HEK293 (cell line): Measurements from ENCODE around the gene ITGB1.

ENCODE experiments used
- CTCF ChIA-PET: fragments of 350-600 bp; formaldehyde crosslinking; extraction: SDS; loops from one replicate; lab custom pipeline; 2021; ENCODE audit warnings: antibody characterized with exemption; lab: Yijun Ruan, JAX
- POLR2A ChIA-PET: fragments of 300-600 bp; formaldehyde crosslinking; extraction: SDS; loops from one replicate; lab custom pipeline; 2020; ENCODE audit warnings: antibody characterized with exemption, inconsistent platforms; lab: Yijun Ruan, JAX
- H3K27ac ChIP-seq: fragments of 200-500 bp; sonication (Bioruptor generic); 2 replicates; pipeline ENCODE4 v1.5.1; 2014; ENCODE audit warnings: low read depth, low read length, control low read depth, inconsistent platforms; ENCODE audit errors: extremely low read depth
- H3K36me3 ChIP-seq, 2 experiments: fragments of 200-500 bp in 1 of 2; sonication (Bioruptor generic) in 1 of 2; 1 replicate in 1 of 2; 2 replicates in 1 of 2; pipeline ENCODE4 v1.5.1; 2014 to 2017; ENCODE audit warnings: inconsistent platforms in 2 of 2, low read length in 2 of 2; ENCODE audit not compliant: control insufficient read depth in 2 of 2, insufficient read depth in 1 of 2
- H3K4me1 ChIP-seq: fragments of 200-500 bp; sonication (Bioruptor generic); 2 replicates; pipeline ENCODE4 v1.5.1; 2014; ENCODE audit warnings: mild to moderate bottlenecking, low read length, inconsistent platforms; ENCODE audit not compliant: control insufficient read depth, insufficient read depth
- H3K4me3 ChIP-seq: 2 replicates; pipeline ENCODE4 v1.5.1; 2011; ENCODE audit warnings: low read depth, mild to moderate bottlenecking, control low read depth, low read length, moderate library complexity
- H3K9me3 ChIP-seq: fragments of 200-500 bp; sonication (Bioruptor generic); 2 replicates; pipeline ENCODE4 v1.5.1; 2014; ENCODE audit warnings: low read depth, low read length, inconsistent platforms; ENCODE audit not compliant: control insufficient read depth, insufficient read depth
- ZNF121 ChIP-seq: fragments of 450-650 bp; formaldehyde crosslinking; IDR thresholded peaks from 2 replicates; pipeline ENCODE4 v1.5.1; 2016; ENCODE audit warnings: missing biosample characterization, missing genetic modification characterization
- ZNF140 ChIP-seq: fragments of 450-650 bp; formaldehyde crosslinking; IDR thresholded peaks from 2 replicates; pipeline ENCODE4 v1.5.1; 2016; ENCODE audit warnings: missing biosample characterization, missing genetic modification characterization
- ZNF16 ChIP-seq: fragments of 450-650 bp; formaldehyde crosslinking; IDR thresholded peaks from 2 replicates; pipeline ENCODE4 v1.5.1; 2016; ENCODE audit warnings: low read depth, missing biosample characterization, missing genetic modification characterization
- ZNF529 ChIP-seq: fragments of 450-650 bp; formaldehyde crosslinking; IDR thresholded peaks from 2 replicates; pipeline ENCODE4 v1.5.1; 2017; ENCODE audit warnings: missing genetic modification characterization, missing biosample characterization; ENCODE audit not compliant: insufficient replicate concordance
- ZNF623 ChIP-seq: fragments of 450-650 bp; formaldehyde crosslinking; IDR thresholded peaks from 2 replicates; pipeline ENCODE4 v1.5.1; 2016; ENCODE audit warnings: missing biosample characterization, missing genetic modification characterization
- TF ChIP-seq, protein P1 (sequence below): fragments of 450-650 bp; formaldehyde crosslinking; IDR thresholded peaks from 2 replicates; pipeline ENCODE4 v1.5.1; 2016; ENCODE audit warnings: missing biosample characterization, missing genetic modification characterization
- TF ChIP-seq, protein P2 (sequence below): fragments of 450-650 bp; formaldehyde crosslinking; IDR thresholded peaks from 2 replicates; pipeline ENCODE4 v1.5.1; 2016; ENCODE audit warnings: missing biosample characterization, missing genetic modification characterization
- TF ChIP-seq, protein P3 (sequence below): fragments of 450-650 bp; formaldehyde crosslinking; IDR thresholded peaks from 2 replicates; pipeline ENCODE4 v1.5.1; 2016; ENCODE audit warnings: missing biosample characterization, missing genetic modification characterization
- TF ChIP-seq, protein P4 (sequence below): fragments of 450-650 bp; formaldehyde crosslinking; conservative IDR thresholded peaks from 2 replicates; pipeline ENCODE4 v1.5.1; 2016; ENCODE audit warnings: low read depth, missing biosample characterization, missing genetic modification characterization
- TF ChIP-seq, protein P5 (sequence below): fragments of 450-650 bp; formaldehyde crosslinking; IDR thresholded peaks from 2 replicates; pipeline ENCODE4 v1.5.1; 2016; ENCODE audit warnings: missing biosample characterization, missing genetic modification characterization, borderline replicate concordance
- TF ChIP-seq, protein P6 (sequence below): fragments of 450-650 bp; formaldehyde crosslinking; IDR thresholded peaks from 2 replicates; pipeline ENCODE4; 2016; ENCODE audit warnings: missing biosample characterization, missing genetic modification characterization

Gene ITGB1

DNA sequence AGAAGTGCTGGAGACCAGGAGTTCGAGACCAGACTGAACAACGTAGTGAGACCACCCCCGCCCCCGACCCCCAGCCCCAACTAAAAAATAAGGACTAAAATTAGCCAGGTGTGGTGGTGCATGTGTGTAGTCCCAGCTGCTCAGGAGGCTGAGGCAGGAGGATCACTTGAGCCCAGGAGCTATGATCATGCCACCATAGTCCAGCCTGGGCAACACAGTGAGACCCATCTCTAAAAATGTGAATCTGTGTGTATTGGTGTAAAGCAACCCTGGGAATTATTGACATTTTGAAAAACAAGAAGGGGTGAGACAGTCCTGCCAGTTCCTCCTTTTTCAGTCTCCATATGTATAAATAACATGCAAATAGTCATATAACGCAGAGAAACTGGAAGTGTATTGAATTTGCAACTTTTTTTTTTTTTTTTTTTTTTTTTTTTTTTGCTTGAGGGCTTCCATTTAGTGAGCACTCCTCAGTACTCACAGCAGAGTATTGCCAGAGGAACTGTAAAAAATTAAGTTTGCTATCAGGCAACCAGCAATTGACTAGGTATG is 3.4 kb upstream of the ITGB1 start:
- Histone ChIP-seq H3K4me1 (peaks cover 10% of the 10 kb centered on the region; the same call in 1 of the 2 replicates), H3K4me3 (no peak overlapping the region), H3K9me3 (no peaks in the 10 kb centered on the region), H3K27ac (no peak overlapping the region), H3K36me3 (no peaks in the 10 kb centered on the region)
- TF ChIP-seq, protein P1, sequence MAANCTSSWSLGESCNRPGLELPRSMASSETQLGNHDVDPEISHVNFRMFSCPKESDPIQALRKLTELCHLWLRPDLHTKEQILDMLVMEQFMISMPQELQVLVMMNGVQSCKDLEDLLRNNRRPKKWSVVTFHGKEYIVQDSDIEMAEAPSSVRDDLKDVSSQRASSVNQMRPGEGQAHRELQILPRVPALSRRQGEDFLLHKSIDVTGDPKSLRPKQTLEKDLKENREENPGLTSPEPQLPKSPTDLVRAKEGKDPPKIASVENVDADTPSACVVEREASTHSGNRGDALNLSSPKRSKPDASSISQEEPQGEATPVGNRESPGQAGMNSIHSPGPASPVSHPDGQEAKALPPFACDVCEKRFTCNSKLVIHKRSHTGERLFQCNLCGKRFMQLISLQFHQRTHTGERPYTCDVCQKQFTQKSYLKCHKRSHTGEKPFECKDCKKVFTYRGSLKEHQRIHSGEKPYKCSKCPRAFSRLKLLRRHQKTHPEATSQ (tag by site-specific recombination), result no peak
- TF ChIP-seq, protein P2, sequence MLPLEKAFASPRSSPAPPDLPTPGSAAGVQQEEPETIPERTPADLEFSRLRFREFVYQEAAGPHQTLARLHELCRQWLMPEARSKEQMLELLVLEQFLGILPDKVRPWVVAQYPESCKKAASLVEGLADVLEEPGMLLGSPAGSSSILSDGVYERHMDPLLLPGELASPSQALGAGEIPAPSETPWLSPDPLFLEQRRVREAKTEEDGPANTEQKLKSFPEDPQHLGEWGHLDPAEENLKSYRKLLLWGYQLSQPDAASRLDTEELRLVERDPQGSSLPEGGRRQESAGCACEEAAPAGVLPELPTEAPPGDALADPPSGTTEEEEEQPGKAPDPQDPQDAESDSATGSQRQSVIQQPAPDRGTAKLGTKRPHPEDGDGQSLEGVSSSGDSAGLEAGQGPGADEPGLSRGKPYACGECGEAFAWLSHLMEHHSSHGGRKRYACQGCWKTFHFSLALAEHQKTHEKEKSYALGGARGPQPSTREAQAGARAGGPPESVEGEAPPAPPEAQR, result no peak
- no peak for TF ChIP-seq ZNF140 (tag by site-specific recombination)
- TF ChIP-seq ZNF121 (tag by site-specific recombination), result peak; percentile 73
- TF ChIP-seq, protein P3, sequence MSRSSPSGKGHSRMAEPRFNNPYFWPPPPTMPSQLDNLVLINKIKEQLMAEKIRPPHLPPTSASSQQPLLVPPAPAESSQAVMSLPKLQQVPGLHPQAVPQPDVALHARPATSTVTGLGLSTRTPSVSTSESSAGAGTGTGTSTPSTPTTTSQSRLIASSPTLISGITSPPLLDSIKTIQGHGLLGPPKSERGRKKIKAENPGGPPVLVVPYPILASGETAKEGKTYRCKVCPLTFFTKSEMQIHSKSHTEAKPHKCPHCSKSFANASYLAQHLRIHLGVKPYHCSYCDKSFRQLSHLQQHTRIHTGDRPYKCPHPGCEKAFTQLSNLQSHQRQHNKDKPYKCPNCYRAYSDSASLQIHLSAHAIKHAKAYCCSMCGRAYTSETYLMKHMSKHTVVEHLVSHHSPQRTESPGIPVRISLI, result peak; percentile 61
- no peak for TF ChIP-seq ZNF16 (tag by site-specific recombination)
- TF ChIP-seq, protein P4, sequence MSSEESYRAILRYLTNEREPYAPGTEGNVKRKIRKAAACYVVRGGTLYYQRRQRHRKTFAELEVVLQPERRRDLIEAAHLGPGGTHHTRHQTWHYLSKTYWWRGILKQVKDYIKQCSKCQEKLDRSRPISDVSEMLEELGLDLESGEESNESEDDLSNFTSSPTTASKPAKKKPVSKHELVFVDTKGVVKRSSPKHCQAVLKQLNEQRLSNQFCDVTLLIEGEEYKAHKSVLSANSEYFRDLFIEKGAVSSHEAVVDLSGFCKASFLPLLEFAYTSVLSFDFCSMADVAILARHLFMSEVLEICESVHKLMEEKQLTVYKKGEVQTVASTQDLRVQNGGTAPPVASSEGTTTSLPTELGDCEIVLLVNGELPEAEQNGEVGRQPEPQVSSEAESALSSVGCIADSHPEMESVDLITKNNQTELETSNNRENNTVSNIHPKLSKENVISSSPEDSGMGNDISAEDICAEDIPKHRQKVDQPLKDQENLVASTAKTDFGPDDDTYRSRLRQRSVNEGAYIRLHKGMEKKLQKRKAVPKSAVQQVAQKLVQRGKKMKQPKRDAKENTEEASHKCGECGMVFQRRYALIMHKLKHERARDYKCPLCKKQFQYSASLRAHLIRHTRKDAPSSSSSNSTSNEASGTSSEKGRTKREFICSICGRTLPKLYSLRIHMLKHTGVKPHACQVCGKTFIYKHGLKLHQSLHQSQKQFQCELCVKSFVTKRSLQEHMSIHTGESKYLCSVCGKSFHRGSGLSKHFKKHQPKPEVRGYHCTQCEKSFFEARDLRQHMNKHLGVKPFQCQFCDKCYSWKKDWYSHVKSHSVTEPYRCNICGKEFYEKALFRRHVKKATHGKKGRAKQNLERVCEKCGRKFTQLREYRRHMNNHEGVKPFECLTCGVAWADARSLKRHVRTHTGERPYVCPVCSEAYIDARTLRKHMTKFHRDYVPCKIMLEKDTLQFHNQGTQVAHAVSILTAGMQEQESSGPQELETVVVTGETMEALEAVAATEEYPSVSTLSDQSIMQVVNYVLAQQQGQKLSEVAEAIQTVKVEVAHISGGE (tag by site-specific recombination), result no peak
- TF ChIP-seq, protein P5, sequence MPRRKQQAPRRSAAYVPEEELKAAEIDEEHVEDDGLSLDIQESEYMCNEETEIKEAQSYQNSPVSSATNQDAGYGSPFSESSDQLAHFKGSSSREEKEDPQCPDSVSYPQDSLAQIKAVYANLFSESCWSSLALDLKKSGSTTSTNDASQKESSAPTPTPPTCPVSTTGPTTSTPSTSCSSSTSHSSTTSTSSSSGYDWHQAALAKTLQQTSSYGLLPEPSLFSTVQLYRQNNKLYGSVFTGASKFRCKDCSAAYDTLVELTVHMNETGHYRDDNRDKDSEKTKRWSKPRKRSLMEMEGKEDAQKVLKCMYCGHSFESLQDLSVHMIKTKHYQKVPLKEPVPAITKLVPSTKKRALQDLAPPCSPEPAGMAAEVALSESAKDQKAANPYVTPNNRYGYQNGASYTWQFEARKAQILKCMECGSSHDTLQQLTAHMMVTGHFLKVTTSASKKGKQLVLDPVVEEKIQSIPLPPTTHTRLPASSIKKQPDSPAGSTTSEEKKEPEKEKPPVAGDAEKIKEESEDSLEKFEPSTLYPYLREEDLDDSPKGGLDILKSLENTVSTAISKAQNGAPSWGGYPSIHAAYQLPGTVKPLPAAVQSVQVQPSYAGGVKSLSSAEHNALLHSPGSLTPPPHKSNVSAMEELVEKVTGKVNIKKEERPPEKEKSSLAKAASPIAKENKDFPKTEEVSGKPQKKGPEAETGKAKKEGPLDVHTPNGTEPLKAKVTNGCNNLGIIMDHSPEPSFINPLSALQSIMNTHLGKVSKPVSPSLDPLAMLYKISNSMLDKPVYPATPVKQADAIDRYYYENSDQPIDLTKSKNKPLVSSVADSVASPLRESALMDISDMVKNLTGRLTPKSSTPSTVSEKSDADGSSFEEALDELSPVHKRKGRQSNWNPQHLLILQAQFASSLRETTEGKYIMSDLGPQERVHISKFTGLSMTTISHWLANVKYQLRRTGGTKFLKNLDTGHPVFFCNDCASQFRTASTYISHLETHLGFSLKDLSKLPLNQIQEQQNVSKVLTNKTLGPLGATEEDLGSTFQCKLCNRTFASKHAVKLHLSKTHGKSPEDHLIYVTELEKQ (tag by site-specific recombination), result no peak
- POLR2A ChIA-PET, result no interaction called here
- CTCF ChIA-PET, result interaction anchor here (0.6 kb wide), 1 partner anchor 95 kb away, joined by 3 read pairs; no protein-coding TSS in a partner anchor

DNA sequence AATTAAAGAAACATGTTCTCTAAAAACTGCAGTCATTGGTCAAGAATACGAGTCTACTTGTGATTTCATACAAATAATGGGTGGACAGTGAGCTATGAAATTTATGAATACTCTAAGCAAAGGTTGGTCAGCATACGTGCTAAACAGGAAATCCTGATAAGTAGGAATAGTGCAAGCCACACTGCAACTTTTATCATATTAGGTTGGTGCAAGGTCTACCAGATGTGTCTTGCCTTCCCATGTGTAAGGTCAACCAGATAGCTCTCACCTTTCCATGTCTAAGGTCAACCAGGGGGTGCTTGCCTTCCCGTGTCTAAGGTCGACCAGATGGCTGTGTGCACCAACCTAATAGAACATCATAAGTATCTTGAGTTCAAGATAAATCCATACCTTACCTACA is 2.0 kb upstream of the ITGB1 start:
- ChIA-PET POLR2A (interaction anchor here (1.2 to 2.0 kb wide), 2 partner anchors 9 to 21 kb away, joined by 3 to 10 read pairs; no protein-coding TSS in a partner anchor), CTCF (interaction anchor here (0.6 to 1.4 kb wide), 2 partner anchors 49 to 76 kb away, joined by 3 read pairs; no protein-coding TSS in a partner anchor)
- H3K27ac ChIP-seq, result no peak overlapping the region
- H3K4me3 ChIP-seq, result no peak overlapping the region
- H3K36me3 ChIP-seq, result no peaks in the 10 kb centered on the region
- peaks cover 13% of the 10 kb centered on the region; the same call in 1 of the 2 replicates for H3K4me1 ChIP-seq
- TF ChIP-seq, protein P6, sequence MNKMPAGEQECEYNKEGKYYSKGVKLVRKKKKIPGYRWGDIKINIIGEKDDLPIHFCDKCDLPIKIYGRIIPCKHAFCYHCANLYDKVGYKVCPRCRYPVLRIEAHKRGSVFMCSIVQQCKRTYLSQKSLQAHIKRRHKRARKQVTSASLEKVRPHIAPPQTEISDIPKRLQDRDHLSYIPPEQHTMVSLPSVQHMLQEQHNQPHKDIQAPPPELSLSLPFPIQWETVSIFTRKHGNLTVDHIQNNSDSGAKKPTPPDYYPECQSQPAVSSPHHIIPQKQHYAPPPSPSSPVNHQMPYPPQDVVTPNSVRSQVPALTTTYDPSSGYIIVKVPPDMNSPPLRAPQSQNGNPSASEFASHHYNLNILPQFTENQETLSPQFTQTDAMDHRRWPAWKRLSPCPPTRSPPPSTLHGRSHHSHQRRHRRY (tag by site-specific recombination), result no peak
- TF ChIP-seq ZNF529 (tag by site-specific recombination) (no peak), ZNF623 (tag by site-specific recombination) (no peak)
- TF ChIP-seq, all 188 proteins: peak for 0
- no peaks in the 10 kb centered on the region for H3K9me3 ChIP-seq
